ENCODE measurements around the gene UBE3A. TPM values are rescaled to one million over a fixed set of nuclear protein-coding genes. Genes with fewer than 3 reads are reported as not detected.

Gene UBE3A
- total RNA-seq, 2 experiments from 2014 or later = 102 to 110 TPM

- Mint-ChIP-seq H3K27ac (no peak overlapping the region), H3K4me3 (no peak overlapping the region), H3K27me3 (peaks cover 2% of the 10 kb centered on the region), H3K4me1 (ENCODE audit: low read depth) (no peaks in the 10 kb centered on the region), H3K9me3 (no peaks in the 10 kb centered on the region), H3K36me3 (ENCODE audit: low read depth) (no peaks in the 10 kb centered on the region)
- ATAC-seq (no peak), DNase-seq (no peak)
- no peak for TF ChIP-seq CTCF (IDR thresholded peaks at IDR 0.05)
- POLR2A ChIA-PET = no interaction called here
- CTCF ChIA-PET = no interaction called here
- intact Hi-C loops (cut with micrococcal nuclease) = no loop called here
These were observed 39.5 kb upstream of the UBE3A start for GRCh38 chr15:25478313-25478712.

DNA sequence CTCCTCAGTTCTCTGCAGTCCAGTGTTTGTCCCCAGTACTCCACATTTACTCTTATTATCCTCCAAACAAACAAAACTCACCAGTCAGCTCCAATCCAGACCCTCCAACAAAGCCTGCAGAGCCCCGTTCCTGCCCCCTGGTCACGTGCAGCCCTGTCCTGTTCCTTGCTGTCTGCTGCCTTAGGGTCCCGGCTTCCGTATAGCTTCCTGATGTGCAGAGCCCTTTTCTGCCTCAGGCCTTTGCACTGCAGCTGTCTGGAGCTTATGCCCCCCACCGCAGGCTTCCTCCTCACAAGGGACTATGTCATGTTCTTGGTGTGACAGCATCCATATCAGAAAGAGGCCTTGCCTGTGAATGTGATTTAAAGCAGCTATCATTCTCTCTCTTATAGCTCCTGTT is 39.0 kb upstream of the UBE3A start:
- no peak for DNase-seq
- intact Hi-C loops (cut with micrococcal nuclease) = no loop called here
- Mint-ChIP-seq H3K27ac (no peak overlapping the region), H3K9me3 (peaks cover 3% of the 10 kb centered on the region), H3K4me1 (ENCODE audit: low read depth) (no peaks in the 10 kb centered on the region), H3K36me3 (ENCODE audit: low read depth) (no peaks in the 10 kb centered on the region), H3K4me3 (no peak overlapping the region), H3K27me3 (peaks cover 2% of the 10 kb centered on the region)
- CTCF ChIA-PET = no interaction called here
- ATAC-seq = no peak
- TF ChIP-seq CTCF (IDR thresholded peaks at IDR 0.05) = no peak
- POLR2A ChIA-PET = no interaction called here

DNA sequence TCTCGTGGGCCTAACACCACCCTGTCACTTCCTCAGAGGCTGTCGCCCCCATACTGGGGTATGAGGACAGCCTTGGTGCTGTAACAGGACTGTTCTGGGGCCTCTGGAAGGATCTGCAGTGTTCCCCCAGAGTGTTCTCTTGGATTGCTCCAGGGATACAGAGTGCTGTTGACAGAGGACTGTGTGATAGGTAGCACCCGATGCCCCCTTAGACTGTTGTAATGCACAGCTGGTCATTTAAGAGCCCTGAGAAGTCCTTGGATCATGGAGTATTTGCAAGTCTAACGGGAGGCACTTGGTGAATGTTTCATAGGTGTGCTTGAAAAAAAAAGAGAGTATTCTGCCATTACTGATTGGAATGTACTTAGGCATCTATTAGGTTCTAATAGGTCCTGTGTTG is 35.4 kb upstream of the UBE3A start:
- Mint-ChIP-seq H3K27ac (no peak overlapping the region), H3K27me3 (no peaks in the 10 kb centered on the region), H3K4me1 (ENCODE audit: low read depth) (no peaks in the 10 kb centered on the region), H3K4me3 (no peak overlapping the region), H3K36me3 (ENCODE audit: low read depth) (no peaks in the 10 kb centered on the region), H3K9me3 (peaks cover 10% of the 10 kb centered on the region)
- intact Hi-C loops (cut with micrococcal nuclease) = no loop called here
- ATAC-seq = no peak
- no peak for DNase-seq
- no peak for TF ChIP-seq CTCF (IDR thresholded peaks at IDR 0.05)
- ChIA-PET POLR2A (interaction anchor here (0.9 kb wide), 1 partner anchor 152 kb away, joined by 3 read pairs; no protein-coding TSS in a partner anchor), CTCF (no interaction called here)

DNA sequence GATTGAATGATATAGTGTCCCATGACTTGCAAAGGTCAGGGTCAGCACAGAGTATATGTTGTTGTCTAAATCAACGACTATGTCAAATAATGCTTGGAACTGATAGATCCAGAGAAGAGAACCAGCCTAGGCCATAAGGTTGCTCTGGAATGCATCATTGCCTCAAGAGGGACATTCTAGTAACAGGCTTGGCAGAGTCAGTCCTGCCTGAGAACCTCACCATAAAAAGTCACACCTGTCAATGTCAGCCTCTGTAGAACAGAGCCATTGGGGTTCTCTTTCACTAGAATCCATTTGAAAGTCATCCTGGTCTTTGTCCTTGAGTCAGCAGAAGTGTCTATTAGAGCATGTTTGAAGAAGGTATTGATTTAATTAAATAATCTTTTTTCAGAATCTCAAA is 31.4 kb upstream of the UBE3A start:
- Mint-ChIP-seq H3K27me3 (peaks cover 5% of the 10 kb centered on the region), H3K4me1 (ENCODE audit: low read depth) (no peaks in the 10 kb centered on the region), H3K27ac (no peak overlapping the region), H3K36me3 (ENCODE audit: low read depth) (no peaks in the 10 kb centered on the region), H3K4me3 (no peak overlapping the region), H3K9me3 (peaks cover 11% of the 10 kb centered on the region)
- ATAC-seq (no peak), DNase-seq (no peak)
- ChIA-PET CTCF (no interaction called here), POLR2A (no interaction called here)
- TF ChIP-seq CTCF (IDR thresholded peaks at IDR 0.05) = no peak
- intact Hi-C loops (cut with micrococcal nuclease) = no loop called here

DNA sequence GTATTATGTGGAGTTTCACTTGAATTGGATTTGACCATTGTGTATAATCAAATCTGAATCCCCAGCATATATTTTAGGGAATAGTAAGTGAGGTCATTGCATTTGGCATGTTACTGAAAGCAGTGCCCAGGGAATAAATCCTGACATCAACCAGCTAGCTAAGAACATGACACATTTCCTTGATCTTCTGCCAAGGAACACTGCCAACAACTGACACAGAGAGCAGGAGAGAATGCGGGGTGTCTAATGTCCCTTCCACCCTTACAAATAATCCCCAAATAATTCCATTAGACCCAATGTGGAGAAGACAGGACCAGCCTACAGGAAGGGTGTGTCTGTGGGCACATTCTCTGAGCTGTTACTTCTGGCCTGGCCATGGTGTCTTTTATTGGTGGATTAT is 30.6 kb upstream of the UBE3A start:
- H3K4me1 Mint-ChIP-seq (ENCODE audit: low read depth) = no peaks in the 10 kb centered on the region
- no peak for TF ChIP-seq CTCF (IDR thresholded peaks at IDR 0.05)
- no peak overlapping the region for H3K4me3 Mint-ChIP-seq
- peaks cover 13% of the 10 kb centered on the region for H3K9me3 Mint-ChIP-seq
- CTCF ChIA-PET = no interaction called here
- DNase-seq (no peak), ATAC-seq (no peak)
- intact Hi-C loops (cut with micrococcal nuclease) = no loop called here
- POLR2A ChIA-PET = interaction anchor here (0.6 to 0.7 kb wide), 2 partner anchors 166 to 1820 kb away, joined by 3 read pairs; no protein-coding TSS in a partner anchor
- H3K27ac Mint-ChIP-seq = no peak overlapping the region
- H3K36me3 Mint-ChIP-seq (ENCODE audit: low read depth) = no peaks in the 10 kb centered on the region
- peaks cover 5% of the 10 kb centered on the region for H3K27me3 Mint-ChIP-seq

All from activated CD8-positive, alpha-beta T cell treated with anti-CD3 and anti-CD28 coated beads for 36 hours (primary cell).